Skeletal muscle satellite cell (primary cell): ENCODE measurements around the gene KRTAP2-2.
"Not testable (repeated sequence)": the region's sequence is repeated elsewhere in the genome, so short reads cannot be mapped to it uniquely, and the experiment has no call there.

Experiments used
- H3K27me3 ChIP-seq: 2 replicates; pipeline ENCODE4 v1.7.0; 2013; ENCODE audit warnings: low read length; ENCODE audit not compliant: control insufficient read depth, insufficient read depth
- H3K36me3 ChIP-seq: 2 replicates; pipeline ENCODE4 v1.7.0; 2013; ENCODE audit warnings: mild to moderate bottlenecking, control low read depth, low read length; ENCODE audit not compliant: insufficient read depth
- H3K4me1 ChIP-seq: 2 replicates; pipeline ENCODE4 v1.7.0; 2013; ENCODE audit warnings: low read length; ENCODE audit not compliant: control insufficient read depth, insufficient read depth
- H3K4me2 ChIP-seq: 2 replicates; pipeline ENCODE4 v1.7.0; 2013; ENCODE audit warnings: mild to moderate bottlenecking, low read length
- H3K4me3 ChIP-seq: 2 replicates; pipeline ENCODE4 v1.7.0; 2013; ENCODE audit warnings: low read length
- H3K9ac ChIP-seq: 2 replicates; pipeline ENCODE4 v1.7.0; 2013; ENCODE audit warnings: mild to moderate bottlenecking, low read depth, low read length, moderate library complexity
- H3K9me3 ChIP-seq: replicated peaks from 2 replicates; pipeline ENCODE4 v1.7.0; 2013; ENCODE audit warnings: mild to moderate bottlenecking, control low read depth, low read length

Gene KRTAP2-2

GRCh38 chr17:41061964-41062363 is 6.9 kb upstream of the KRTAP2-2 start:
- Histone ChIP-seq H3K4me1 (peaks cover 60% of the 10 kb centered on the region), H3K27me3 (no peaks in the 10 kb centered on the region), H3K4me2 (no peak overlapping the region), H3K4me3 (no peak overlapping the region), H3K36me3 (no peaks in the 10 kb centered on the region), H3K9me3 (no peaks in the 10 kb centered on the region), H3K9ac (peak overlapping the region; percentile 80)

GRCh38 chr17:41060052-41060604 is 5.1 kb upstream of the KRTAP2-2 start, which contains the start of gene KRTAP2-3:
KRTAP2-3 (minus strand) TSS chr17:41060114; CDS start chr17:41060050, 64 bp downstream.
- Histone ChIP-seq H3K4me1 (peaks cover 49% of the 10 kb centered on the region), H3K9ac (peak within 1 kb of the TSS; percentile 76), H3K27me3 (no peaks in the 10 kb centered on the region), H3K4me3 (no peak within 1 kb of the TSS), H3K36me3 (no peaks in the 10 kb centered on the region), H3K4me2 (peak within 1 kb of the TSS; percentile 67), H3K9me3 (no peaks in the 10 kb centered on the region)

DNA sequence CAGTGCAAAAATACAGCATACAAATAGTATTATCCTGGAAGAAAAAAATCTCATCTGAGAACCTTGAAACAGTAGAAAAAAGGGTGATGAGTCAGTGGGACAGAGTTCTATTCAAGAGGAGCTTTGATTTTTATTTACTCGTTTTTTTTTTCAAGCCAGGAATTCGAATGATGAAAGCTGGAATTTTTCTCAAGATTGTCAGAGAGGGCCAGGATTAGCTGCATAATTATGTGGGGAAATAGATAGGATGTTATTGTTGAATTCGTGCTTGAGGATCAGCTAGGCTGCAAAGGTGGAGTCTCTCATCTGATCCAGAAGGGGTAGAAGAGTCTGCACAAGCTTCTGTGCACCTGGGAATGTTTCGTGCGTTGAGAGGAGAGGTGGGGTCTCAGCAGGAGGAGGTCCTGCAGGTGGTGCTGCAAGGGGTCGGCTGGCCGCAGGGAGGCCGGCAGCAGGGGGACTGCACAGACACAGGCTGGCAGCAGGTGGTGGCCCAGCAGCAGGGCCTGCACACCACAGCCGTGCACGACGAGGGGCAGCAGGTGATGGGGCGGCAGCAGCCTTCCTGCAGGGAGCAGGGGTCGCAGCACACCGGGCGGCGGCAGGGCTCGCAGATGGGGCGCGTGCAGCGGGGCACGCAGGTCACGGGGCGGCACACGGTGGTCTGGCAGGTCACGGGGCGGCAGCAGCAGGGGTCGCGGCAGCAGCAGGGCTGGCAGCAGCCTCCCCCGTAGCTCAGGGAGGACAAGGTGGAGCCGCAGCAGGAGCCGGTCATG is 4.4 kb upstream of the KRTAP2-2 start:
- Histone ChIP-seq H3K4me1 (peaks cover 49% of the 10 kb centered on the region), H3K4me2 (peak overlapping the region; percentile 67), H3K9ac (peak overlapping the region; percentile 76)
- H3K9me3 ChIP-seq, H3K4me3 ChIP-seq, H3K36me3 ChIP-seq, H3K27me3 ChIP-seq: not testable (repeated sequence)

DNA sequence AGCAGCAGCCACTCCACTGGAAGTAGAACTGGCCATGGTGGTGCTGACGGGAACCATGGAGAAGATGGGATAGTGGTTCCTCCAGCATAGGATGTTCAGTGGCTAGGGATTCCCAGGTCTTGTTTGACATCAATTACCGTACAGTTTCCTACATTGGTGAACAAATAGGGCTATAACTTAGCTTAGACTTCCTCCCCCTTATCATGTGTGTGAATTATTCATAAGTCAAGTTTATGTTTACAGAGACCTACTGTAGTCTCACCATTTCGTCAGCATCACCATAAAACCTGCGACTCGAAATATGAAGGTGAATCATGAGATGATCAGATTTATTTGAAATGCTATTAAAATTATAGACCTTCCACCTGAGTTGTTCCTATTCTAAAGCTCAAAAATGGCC is 3.7 kb upstream of the KRTAP2-2 start:
- Histone ChIP-seq H3K9ac (peak overlapping the region; percentile 71), H3K4me2 (peak overlapping the region; percentile 22), H3K4me1 (peaks cover 48% of the 10 kb centered on the region), H3K4me3 (no peak overlapping the region), H3K9me3 (no peaks in the 10 kb centered on the region), H3K27me3 (no peaks in the 10 kb centered on the region), H3K36me3 (no peaks in the 10 kb centered on the region)

DNA sequence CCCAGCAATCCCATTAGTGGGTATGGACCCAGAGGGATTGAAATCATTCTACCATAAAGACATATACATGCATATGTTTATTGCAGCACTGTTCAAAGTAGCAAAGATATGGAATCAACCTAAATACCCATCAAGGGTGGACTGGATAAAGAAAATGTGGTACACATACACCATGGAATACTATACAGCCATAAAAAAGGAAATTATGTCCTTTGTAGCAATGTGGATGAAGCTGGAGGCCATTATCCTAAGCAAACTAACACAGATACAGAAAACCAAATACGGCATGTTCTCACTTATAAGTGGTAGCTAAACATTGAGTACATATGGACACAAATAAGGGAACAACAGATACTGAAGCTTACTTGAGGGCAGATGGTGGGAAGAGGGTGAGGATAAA is 2.5 kb upstream of the KRTAP2-2 start:
- Histone ChIP-seq H3K36me3 (no peaks in the 10 kb centered on the region), H3K4me2 (no peak overlapping the region), H3K9ac (no peak overlapping the region), H3K4me3 (no peak overlapping the region), H3K9me3 (no peaks in the 10 kb centered on the region), H3K27me3 (no peaks in the 10 kb centered on the region), H3K4me1 (peaks cover 41% of the 10 kb centered on the region)

DNA sequence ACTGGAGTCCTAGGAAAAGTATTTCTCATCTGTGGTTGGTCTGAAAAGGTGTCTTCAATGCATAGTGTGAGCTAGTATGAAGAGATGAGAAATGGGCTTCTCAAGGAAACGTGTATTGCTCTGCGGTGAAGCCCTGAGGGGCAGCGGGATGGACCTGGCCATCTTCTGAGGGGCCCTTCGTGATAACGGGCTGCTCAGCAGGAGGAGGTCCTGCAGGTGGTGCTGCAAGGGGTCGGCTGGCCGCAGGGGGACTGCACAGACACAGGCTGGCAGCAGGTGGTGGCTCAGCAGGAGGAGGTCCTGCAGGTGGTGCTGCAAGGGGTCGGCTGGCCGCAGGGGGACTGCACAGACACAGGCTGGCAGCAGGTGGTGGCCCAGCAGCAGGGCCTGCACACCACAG is 474 bp downstream of the KRTAP2-2 start:
- not testable (repeated sequence) for H3K9me3 ChIP-seq, H3K4me2 ChIP-seq, H3K9ac ChIP-seq, H3K4me3 ChIP-seq, H3K36me3 ChIP-seq, H3K27me3 ChIP-seq
- peaks cover 20% of the 10 kb centered on the region for H3K4me1 ChIP-seq

DNA sequence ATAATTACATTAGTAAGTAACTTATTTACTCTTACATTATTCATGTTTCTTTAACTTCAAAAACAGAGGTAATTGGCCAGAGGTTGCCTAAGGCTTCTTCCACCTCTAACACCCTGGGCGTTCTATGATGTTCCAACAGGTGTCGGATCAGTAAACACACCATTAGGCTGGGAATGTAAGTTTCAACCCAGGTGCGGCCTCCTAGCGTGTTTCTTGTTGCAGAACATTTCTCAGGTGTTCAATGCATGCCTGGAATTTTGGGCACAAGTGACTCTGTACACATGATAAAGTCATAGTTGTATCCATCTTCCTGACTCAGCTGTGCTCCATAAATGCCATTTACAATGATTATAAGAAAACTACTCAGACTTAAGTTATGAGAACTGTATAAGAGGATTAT is 1.0 kb downstream of the KRTAP2-2 start:
- Histone ChIP-seq H3K4me2 (no peak overlapping the region), H3K4me3 (no peak overlapping the region), H3K9me3 (no peaks in the 10 kb centered on the region), H3K9ac (no peak overlapping the region), H3K4me1 (peaks cover 19% of the 10 kb centered on the region), H3K36me3 (no peaks in the 10 kb centered on the region), H3K27me3 (no peaks in the 10 kb centered on the region)

GRCh38 chr17:41052566-41052965 is 2.5 kb downstream of the KRTAP2-2 start:
- Histone ChIP-seq H3K27me3 (no peaks in the 10 kb centered on the region), H3K4me1 (peaks cover 25% of the 10 kb centered on the region), H3K36me3 (no peaks in the 10 kb centered on the region), H3K4me3 (no peak overlapping the region), H3K9ac (no peak overlapping the region), H3K9me3 (no peaks in the 10 kb centered on the region), H3K4me2 (no peak overlapping the region)

- peak overlapping the region; percentile 83 for H3K9ac ChIP-seq
Observed at GRCh38 chr17:41049110-41049509, 5.9 kb downstream of the KRTAP2-2 start.

DNA sequence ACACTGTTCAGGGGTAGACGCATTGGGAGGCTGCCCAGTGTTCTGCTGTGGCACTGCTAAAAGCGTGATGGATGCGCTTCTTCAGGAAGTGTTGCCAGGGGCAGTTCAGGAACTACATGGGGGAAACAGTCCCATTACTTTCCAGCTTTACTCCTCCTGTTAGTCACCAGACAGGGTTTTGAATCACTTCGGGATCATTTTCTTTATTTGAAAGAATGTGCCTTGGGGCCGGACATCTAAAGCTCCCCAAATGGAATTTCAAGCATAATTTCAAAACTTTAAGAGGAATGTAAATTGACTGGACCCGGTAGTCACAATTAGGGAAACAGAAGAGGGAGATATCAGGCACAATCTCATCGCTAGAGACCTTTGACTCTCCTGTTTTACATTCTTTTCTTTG is 6.6 kb downstream of the KRTAP2-2 start:
- H3K9ac ChIP-seq, result peak overlapping the region; percentile 83
- H3K4me3 ChIP-seq, result peak overlapping the region; percentile 26
- H3K4me2 ChIP-seq, result peak overlapping the region; percentile 56
- H3K4me1 ChIP-seq, result peaks cover 25% of the 10 kb centered on the region
- no peaks in the 10 kb centered on the region for H3K9me3 ChIP-seq
- no peaks in the 10 kb centered on the region for H3K36me3 ChIP-seq
- H3K27me3 ChIP-seq, result no peaks in the 10 kb centered on the region

More at GRCh38 chr17:41049110-41049509, 5.9 kb downstream of the KRTAP2-2 start:
- Histone ChIP-seq H3K4me1 (peaks cover 25% of the 10 kb centered on the region), H3K9me3 (no peaks in the 10 kb centered on the region), H3K4me2 (peak overlapping the region; percentile 56), H3K36me3 (no peaks in the 10 kb centered on the region), H3K4me3 (peak overlapping the region; percentile 26), H3K27me3 (no peaks in the 10 kb centered on the region)

- not testable (repeated sequence) for H3K36me3 ChIP-seq, H3K27me3 ChIP-seq, H3K9me3 ChIP-seq
- H3K4me1 ChIP-seq, result peaks cover 18% of the 10 kb centered on the region
- H3K4me2 ChIP-seq, result peak within 1 kb of the TSS; percentile 56
- peak within 1 kb of the TSS; percentile 0 for H3K4me3 ChIP-seq
- peak within 1 kb of the TSS; percentile 83 for H3K9ac ChIP-seq
Observed at GRCh38 chr17:41046735-41047465, 8.1 kb downstream of the KRTAP2-2 start, which contains the start of gene KRTAP2-1. KRTAP2-1 (minus strand) TSS chr17:41047316; CDS start chr17:41047267, 49 bp downstream.
